HFFc6 (cell line): ENCODE measurements around the gene GMIP. TPM values are rescaled to one million over a fixed set of nuclear protein-coding genes. Genes with fewer than 3 reads are reported as not detected.

ENCODE experiments used
- DNase-seq: peaks from one replicate; pipeline ENCODE4 v3.0.0-alpha.2; 2018
- H3K27ac Mint-ChIP-seq: 2 replicates; pipeline ENCODE4 v1.8.0; 2020; ENCODE audit warnings: mild to moderate bottlenecking, mixed read lengths
- H3K27me3 Mint-ChIP-seq: 2 replicates; pipeline ENCODE4 v1.8.0; 2021; ENCODE audit warnings: mild to moderate bottlenecking, moderate library complexity, mixed read lengths; ENCODE audit not compliant: insufficient read depth
- H3K36me3 Mint-ChIP-seq: 2 replicates; pipeline ENCODE4 v1.8.0; 2021; ENCODE audit warnings: low read depth, mixed read lengths
- H3K4me1 Mint-ChIP-seq: 2 replicates; pipeline ENCODE4 v1.8.0; 2020; ENCODE audit warnings: low read depth, mixed read lengths
- H3K4me3 Mint-ChIP-seq: 2 replicates; pipeline ENCODE4 v1.8.0; 2020; ENCODE audit warnings: mild to moderate bottlenecking, moderate library complexity, mixed read lengths
- H3K9me3 Mint-ChIP-seq: 2 replicates; pipeline ENCODE4 v1.8.0; 2020; ENCODE audit warnings: mild to moderate bottlenecking, mixed read lengths
- CTCF ChIP-seq: fragments of 200-600 bp; sonication (generic); IDR thresholded peaks from 2 replicates; pipeline ENCODE4 v1.5.0; 2021; ENCODE audit warnings: antibody characterized with exemption, mild to moderate bottlenecking
- total RNA-seq, 6 experiments: library from RNA; stranded (reverse); fragmentation: NEBNext Ultra II Directional; extraction: Animal tissue kit (Norgen Biotek cat#: 25700); gene quantifications; 2 replicates in 1 of 6; 3 replicates in 5 of 6; pipeline ENCODE4 v1.2.3, GENCODE V29; 2021

The GMIP gene
- total RNA-seq, 6 experiments from 2014 or later, result 11.5 to 16.7 (median 13.9) TPM

DNA sequence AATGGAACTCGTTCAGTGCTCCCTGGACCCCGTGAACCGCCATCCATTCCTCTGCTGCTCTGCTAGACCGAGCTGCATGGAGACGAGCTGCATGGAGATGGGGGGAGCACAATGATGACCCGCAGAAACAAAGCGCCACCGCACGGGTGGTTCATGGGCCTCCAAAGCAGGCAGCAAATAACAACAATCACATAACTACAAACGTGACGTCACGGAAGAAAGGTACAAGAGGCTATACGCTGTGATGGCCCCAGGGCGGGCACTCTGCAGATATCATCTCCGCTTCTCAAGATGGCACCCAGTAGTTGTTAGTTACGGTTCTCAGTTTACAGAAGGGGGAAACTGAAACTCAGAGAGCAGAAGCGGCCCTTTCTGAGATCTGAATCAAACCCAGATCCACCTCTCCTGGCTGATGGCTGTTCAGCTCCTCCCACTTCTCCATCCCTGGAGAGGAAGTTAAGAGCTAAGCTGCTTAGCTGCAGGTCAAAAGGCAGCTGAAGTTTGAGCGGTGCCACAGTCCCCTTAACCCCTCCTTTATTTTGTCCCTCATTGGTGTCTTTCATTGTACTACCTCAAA is 18.3 kb upstream of the GMIP start:
- Mint-ChIP-seq H3K4me3 (peak overlapping the region; percentile 87), H3K27me3 (no peaks in the 10 kb centered on the region; the same call in 1 of the 2 replicates), H3K27ac (no peak overlapping the region), H3K9me3 (no peaks in the 10 kb centered on the region), H3K4me1 (peaks cover 20% of the 10 kb centered on the region), H3K36me3 (peaks cover 21% of the 10 kb centered on the region)
- TF ChIP-seq CTCF, result no peak
- no peak for DNase-seq

DNA sequence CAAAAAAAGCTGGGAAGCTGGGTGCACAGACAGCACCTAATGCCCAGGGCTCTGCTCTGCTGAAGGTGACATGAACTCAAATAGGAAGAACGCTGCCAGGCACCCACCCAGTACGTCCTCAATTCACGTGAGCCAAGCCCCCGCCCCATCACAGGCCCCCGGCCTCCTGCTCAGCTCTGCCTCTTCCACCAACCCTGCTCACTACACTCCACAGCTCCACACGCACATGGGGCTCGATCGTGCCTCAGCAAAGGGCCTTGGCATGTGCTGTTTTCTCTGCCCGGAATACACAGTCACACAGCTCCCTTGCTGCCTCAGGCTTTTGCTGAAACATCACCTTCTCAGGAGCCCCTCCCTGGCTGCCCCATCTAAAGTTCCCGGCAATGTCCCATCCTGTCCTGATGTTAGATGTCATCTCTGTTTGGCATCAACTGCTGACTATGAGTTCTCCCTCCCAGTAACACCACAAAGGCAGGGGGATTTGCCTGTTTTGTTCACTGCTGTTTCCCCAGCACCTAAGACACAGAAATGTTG is 17.8 kb upstream of the GMIP start:
- Mint-ChIP-seq H3K27ac (no peak overlapping the region), H3K4me1 (peaks cover 20% of the 10 kb centered on the region), H3K9me3 (no peaks in the 10 kb centered on the region), H3K4me3 (peak overlapping the region; percentile 87), H3K27me3 (no peaks in the 10 kb centered on the region; the same call in 1 of the 2 replicates), H3K36me3 (peaks cover 21% of the 10 kb centered on the region)
- no peak for DNase-seq
- TF ChIP-seq CTCF, result no peak

DNA sequence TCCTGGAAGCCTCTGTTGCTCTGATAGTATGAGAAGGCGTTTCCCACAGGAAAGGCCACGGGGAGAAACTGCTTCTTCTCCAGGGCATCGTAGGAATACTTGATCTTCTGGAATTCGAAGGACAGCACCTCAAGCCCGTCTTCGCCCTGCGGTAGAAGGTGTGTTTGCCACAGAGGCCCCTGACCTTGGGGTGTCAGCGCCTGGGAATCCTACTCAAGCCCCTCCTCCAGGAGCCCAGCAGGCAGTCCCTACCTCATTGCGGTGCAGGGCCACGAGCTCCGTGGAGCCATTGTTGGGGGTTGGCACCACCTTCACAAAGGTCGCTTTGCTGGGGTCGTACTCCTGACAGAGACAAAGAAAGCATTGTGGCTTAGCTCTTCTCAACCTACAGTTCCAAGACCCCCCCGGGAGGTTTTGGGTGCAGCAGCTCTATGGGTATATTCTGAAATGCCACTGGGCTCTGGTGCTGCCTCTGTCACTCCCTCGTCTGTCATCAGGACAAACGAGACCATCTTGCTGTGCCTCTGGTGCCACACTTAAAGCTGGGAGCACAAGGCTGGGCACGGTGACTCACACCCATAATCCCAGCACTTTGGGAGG is 16.3 kb upstream of the GMIP start:
- H3K4me3 Mint-ChIP-seq, result no peak overlapping the region
- H3K9me3 Mint-ChIP-seq, result no peaks in the 10 kb centered on the region
- H3K36me3 Mint-ChIP-seq, result peaks cover 21% of the 10 kb centered on the region
- H3K4me1 Mint-ChIP-seq, result peaks cover 20% of the 10 kb centered on the region
- H3K27me3 Mint-ChIP-seq, result no peaks in the 10 kb centered on the region; the same call in 1 of the 2 replicates
- no peak for DNase-seq
- TF ChIP-seq CTCF, result no peak
- no peak overlapping the region for H3K27ac Mint-ChIP-seq

DNA sequence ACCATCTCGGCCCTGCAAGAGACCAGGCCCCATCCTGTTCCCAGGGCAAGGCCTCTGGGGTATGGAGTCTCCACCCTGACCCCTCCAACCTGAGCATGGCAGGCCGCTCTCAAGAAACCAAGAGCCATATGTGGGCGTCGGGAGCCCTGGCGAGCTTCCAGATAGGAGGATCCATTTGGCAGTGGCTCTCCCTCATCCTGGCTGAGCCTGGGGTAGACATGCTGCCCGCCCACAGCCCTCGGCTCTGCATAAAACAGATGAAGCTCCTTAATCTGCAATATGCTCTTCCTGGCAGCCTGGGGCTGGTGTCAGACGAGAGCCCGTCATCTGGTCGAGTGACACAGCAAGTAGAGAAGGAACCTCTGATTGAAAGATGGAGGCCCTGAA is 13.9 kb upstream of the GMIP start:
- no peak for DNase-seq
- Mint-ChIP-seq H3K4me3 (no peak overlapping the region), H3K27ac (no peak overlapping the region)

More for the DNA sequence above, 13.9 kb upstream of the GMIP start:
- Mint-ChIP-seq H3K36me3 (peaks cover 27% of the 10 kb centered on the region), H3K9me3 (no peaks in the 10 kb centered on the region), H3K27me3 (peaks cover 1% of the 10 kb centered on the region), H3K4me1 (peaks cover 14% of the 10 kb centered on the region)
- TF ChIP-seq CTCF, result no peak
